Panc1 (cell line): ENCODE measurements around the gene TNP1.

ENCODE experiments used
- CTCF ChIP-seq: fragments of 450-650 bp; IDR thresholded peaks from 2 replicates; pipeline ENCODE4 v1.5.1; 2017; ENCODE audit warnings: mild to moderate bottlenecking
- POLR2AphosphoS5 ChIP-seq: IDR thresholded peaks from 2 replicates; pipeline ENCODE4 v1.6.1; 2012; ENCODE audit warnings: mild to moderate bottlenecking, low read depth, low read length, moderate library complexity
- SIN3A ChIP-seq: IDR thresholded peaks from 2 replicates; pipeline ENCODE4 v1.6.1; 2012; ENCODE audit warnings: low read depth, mild to moderate bottlenecking, low read length, moderate library complexity, borderline replicate concordance; ENCODE audit not compliant: insufficient read depth
- TCF7L2 ChIP-seq: IDR thresholded peaks from 2 replicates; pipeline ENCODE4 v1.6.1; 2011; ENCODE audit warnings: mild to moderate bottlenecking, low read depth, low read length, inconsistent platforms
- TF ChIP-seq, protein P1 (sequence below), 2 experiments: IDR thresholded peaks; 2 replicates each; pipeline ENCODE4 v1.6.1; 2011 to 2012; ENCODE audit warnings: low read depth in 2 of 2, control low read depth in 1 of 2, low read length in 1 of 2, mild to moderate bottlenecking in 1 of 2, moderate library complexity in 1 of 2; ENCODE audit not compliant: insufficient read depth in 1 of 2

- TF ChIP-seq CTCF = no peak
- TF ChIP-seq POLR2AphosphoS5 = no peak
- TF ChIP-seq, protein P1, sequence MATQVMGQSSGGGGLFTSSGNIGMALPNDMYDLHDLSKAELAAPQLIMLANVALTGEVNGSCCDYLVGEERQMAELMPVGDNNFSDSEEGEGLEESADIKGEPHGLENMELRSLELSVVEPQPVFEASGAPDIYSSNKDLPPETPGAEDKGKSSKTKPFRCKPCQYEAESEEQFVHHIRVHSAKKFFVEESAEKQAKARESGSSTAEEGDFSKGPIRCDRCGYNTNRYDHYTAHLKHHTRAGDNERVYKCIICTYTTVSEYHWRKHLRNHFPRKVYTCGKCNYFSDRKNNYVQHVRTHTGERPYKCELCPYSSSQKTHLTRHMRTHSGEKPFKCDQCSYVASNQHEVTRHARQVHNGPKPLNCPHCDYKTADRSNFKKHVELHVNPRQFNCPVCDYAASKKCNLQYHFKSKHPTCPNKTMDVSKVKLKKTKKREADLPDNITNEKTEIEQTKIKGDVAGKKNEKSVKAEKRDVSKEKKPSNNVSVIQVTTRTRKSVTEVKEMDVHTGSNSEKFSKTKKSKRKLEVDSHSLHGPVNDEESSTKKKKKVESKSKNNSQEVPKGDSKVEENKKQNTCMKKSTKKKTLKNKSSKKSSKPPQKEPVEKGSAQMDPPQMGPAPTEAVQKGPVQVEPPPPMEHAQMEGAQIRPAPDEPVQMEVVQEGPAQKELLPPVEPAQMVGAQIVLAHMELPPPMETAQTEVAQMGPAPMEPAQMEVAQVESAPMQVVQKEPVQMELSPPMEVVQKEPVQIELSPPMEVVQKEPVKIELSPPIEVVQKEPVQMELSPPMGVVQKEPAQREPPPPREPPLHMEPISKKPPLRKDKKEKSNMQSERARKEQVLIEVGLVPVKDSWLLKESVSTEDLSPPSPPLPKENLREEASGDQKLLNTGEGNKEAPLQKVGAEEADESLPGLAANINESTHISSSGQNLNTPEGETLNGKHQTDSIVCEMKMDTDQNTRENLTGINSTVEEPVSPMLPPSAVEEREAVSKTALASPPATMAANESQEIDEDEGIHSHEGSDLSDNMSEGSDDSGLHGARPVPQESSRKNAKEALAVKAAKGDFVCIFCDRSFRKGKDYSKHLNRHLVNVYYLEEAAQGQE (IDR thresholded peaks at IDR 0.05; ENCODE audit: insufficient read depth in 1 of 2, low read depth in 2 of 2, low read length in 1 of 2) = no peak
- TF ChIP-seq TCF7L2 = no peak
- TF ChIP-seq SIN3A = no peak
Observed at GRCh38 chr2:216855079-216855478, 4.8 kb downstream of the TNP1 start.
